ENCODE measurements around the gene POP7. TPM values are rescaled to one million over a fixed set of nuclear protein-coding genes. Genes with fewer than 3 reads are reported as not detected.
A peak's percentile ranks its signal among the peaks of the same experiment; 100 is the strongest.

Gene POP7
- total and polyA plus RNA-seq, 11 donors: 24.1 to 62.4 (median 29.7) TPM

DNA sequence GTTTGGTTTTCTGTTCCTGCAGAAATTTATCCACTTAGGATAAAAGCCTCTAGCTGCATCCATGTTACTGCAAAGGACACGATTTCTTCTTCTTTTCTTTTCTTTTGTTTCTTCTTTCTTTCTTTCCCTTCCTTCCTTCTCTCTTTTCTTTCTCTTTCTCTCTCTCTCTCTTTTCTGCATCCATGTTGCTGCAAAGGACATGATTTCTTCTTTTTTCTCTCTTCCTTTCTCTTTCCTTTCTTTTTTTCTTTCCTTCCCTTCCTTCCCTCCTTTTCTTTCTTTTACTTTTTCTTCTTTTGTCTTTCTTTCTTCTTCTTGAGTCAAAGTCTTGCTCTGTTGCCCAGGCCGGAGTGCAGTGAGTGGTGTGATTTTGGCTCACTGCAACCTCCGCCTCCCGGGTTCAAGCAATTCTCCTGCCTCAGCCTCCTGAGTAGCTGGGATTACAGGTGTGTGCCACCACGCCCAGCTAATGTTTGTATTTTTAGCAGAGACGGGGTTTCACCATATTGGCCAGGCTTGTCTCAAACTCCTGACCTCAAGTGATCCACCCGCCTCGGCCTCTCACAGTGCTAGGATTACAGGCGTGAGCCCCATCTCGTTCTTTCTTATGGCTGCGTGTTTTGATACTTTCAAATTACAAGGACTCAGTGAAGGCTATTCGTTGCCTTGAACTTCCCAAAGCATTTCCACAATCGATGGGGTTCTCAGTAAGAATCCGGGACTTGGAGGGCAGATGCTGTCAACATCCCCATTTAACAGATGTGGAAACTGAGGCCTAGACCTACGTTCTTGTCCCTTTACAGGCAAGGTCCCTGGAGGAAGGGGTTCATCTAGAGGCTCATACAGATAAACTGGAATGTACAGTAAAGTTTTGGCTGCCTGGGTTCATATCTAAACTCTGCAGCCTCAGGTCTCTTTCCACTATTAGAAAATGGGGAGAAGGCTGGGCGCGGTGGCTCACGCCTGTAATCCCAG is 34.3 kb upstream of the POP7 start:
- no peak overlapping the region for H3K27ac ChIP-seq
- WGBS, 4 donors: 91 to 93% (median 92%) methylated on average over 18 of the region's 18 CpGs
- peaks cover 0 to 5% (median 3%) of the 10 kb centered on the region in 9 donors for H3K36me3 ChIP-seq
- TF ChIP-seq, protein P1, sequence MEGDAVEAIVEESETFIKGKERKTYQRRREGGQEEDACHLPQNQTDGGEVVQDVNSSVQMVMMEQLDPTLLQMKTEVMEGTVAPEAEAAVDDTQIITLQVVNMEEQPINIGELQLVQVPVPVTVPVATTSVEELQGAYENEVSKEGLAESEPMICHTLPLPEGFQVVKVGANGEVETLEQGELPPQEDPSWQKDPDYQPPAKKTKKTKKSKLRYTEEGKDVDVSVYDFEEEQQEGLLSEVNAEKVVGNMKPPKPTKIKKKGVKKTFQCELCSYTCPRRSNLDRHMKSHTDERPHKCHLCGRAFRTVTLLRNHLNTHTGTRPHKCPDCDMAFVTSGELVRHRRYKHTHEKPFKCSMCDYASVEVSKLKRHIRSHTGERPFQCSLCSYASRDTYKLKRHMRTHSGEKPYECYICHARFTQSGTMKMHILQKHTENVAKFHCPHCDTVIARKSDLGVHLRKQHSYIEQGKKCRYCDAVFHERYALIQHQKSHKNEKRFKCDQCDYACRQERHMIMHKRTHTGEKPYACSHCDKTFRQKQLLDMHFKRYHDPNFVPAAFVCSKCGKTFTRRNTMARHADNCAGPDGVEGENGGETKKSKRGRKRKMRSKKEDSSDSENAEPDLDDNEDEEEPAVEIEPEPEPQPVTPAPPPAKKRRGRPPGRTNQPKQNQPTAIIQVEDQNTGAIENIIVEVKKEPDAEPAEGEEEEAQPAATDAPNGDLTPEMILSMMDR (IDR thresholded peaks at IDR 0.05): no peak
- TF ChIP-seq POLR2A (IDR thresholded peaks at IDR 0.05): no peak
- intact Hi-C loops (cut with DNase I): loop anchor here in 4 of 10 donors (2.0 to 10.0 kb wide), 5 partner anchors 44 to 87 kb away; partner anchors contain the start of genes FBXO24 (in 3 of the 4), LRCH4 (in 3 of the 4) and MOSPD3 (in 2 of the 4)
- no peaks in the 10 kb centered on the region for H3K9me3 ChIP-seq
- no peak overlapping the region for H3K4me3 ChIP-seq
- no peak for ATAC-seq
- no peak for DNase-seq
- H3K4me1 ChIP-seq: peaks cover 0 to 23% (median 10%) of the 10 kb centered on the region in 12 donors
- no peaks in the 10 kb centered on the region for H3K27me3 ChIP-seq

DNA sequence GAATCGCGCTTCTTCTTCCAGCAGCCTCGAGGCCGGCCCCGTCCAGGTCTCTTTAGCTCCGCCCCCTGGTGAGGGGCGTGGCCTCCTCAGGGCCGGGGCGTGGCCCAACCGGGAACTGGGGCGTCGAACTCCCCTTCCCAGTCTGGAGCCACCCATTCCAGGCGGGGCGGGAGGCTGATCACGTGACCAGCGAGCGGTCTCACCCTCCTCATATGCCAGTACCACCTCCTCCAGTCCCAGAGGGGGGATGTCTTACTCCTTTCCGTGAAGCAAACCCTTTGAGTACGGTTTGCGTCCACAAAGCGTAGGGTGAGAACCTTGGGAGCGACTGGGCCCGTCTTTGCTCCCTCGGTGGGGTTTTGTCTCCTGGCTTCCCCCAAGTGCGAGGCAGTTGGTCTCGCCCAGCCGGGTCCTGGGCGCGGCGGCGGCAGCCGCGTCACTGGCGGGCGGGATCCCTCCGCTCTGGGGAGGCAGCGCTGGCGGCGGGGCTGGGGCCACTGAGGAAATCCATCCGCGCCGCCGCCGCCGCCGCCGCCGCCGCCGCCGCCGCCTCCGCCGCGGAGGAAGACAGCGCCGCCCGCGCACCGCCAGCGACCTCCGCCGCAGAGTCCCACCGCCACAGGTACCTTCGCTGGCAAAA is 32.5 kb upstream of the POP7 start, which contains the start of gene GNB2:
GNB2 (plus strand) TSS at position 439 of the 640 bp plus-strand sequence. CDS start 2,526 bp downstream, outside the sequence.
- no peaks in the 10 kb centered on the region for H3K27me3 ChIP-seq
- H3K27ac ChIP-seq: peak within 1 kb of the TSS; percentile 88 to 100 (median 98)
- intact Hi-C loops (cut with DNase I): loop anchor here in 6 of 10 donors (1.0 to 10.0 kb wide), 8 partner anchors 46 to 89 kb away; partner anchors contain the start of genes FBXO24 (in 4 of the 6), LRCH4 (in 4 of the 6) and MOSPD3 (in 4 of the 6)
- peaks cover 0 to 23% (median 21%) of the 10 kb centered on the region in 9 donors for H3K36me3 ChIP-seq
- TF ChIP-seq, protein P1 (IDR thresholded peaks at IDR 0.05): no peak
- TF ChIP-seq POLR2A (IDR thresholded peaks at IDR 0.05): peak; percentile 34 to 77
- no peaks in the 10 kb centered on the region for H3K9me3 ChIP-seq
- H3K4me1 ChIP-seq: peaks cover 0 to 35% (median 12%) of the 10 kb centered on the region in 12 donors
- WGBS, 4 donors: 0 to 1% (median 0%) methylated on average over 21 to 65 of the region's 65 CpGs
- ATAC-seq: peak; percentile 89 to 96 (median 92)
- peak within 1 kb of the TSS; percentile 79 to 100 (median 96) for H3K4me3 ChIP-seq
- peak; percentile 99 to 100 (median 99) for DNase-seq

DNA sequence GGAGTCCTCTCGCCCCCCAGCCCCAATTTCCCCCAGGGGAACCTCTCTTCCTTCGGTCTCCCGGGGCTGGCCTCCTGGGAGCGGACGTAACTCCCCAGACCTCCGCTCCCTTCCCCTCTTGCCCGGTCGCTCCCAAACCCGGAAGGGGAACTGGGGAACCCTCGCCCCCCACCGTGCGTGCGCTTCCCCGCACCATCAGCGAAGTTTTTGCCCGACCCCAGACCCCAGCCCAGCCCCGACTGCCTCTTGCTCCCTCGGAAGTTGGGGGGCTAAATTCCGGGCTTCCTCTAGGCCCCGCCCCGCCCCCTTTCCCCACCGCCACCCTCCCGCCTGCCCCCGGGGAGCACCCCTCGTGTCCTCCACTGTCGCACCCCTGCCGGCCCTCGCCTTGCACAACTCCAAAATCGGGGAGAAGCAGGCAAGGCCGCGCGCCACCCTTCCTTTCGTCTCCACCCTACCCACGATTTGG is 31.9 kb upstream of the POP7 start:
- no peaks in the 10 kb centered on the region for H3K9me3 ChIP-seq
- intact Hi-C loops (cut with DNase I): loop anchor here in 6 of 10 donors (1.0 to 10.0 kb wide), 9 partner anchors 31 to 89 kb away; partner anchors contain the start of genes FBXO24 (in 4 of the 6), LRCH4 (in 4 of the 6) and MOSPD3 (in 4 of the 6)
- peak overlapping the region; percentile 88 to 100 (median 98) for H3K27ac ChIP-seq
- H3K4me3 ChIP-seq: peak overlapping the region; percentile 79 to 100 (median 96)
- peak in 4 of 5 donors; percentile 59 to 79 (median 62) for DNase-seq
- peaks cover 0 to 29% (median 26%) of the 10 kb centered on the region in 9 donors for H3K36me3 ChIP-seq
- peak in 2 of 4 donors; percentile 1 to 2 for ATAC-seq
- no peaks in the 10 kb centered on the region for H3K27me3 ChIP-seq
- H3K4me1 ChIP-seq: peaks cover 0 to 40% (median 12%) of the 10 kb centered on the region in 12 donors
- 1% methylated on average over 19 to 34 of the region's 34 CpGs for WGBS, 4 donors
- TF ChIP-seq, protein P1 (IDR thresholded peaks at IDR 0.05): no peak
- no peak for TF ChIP-seq POLR2A (IDR thresholded peaks at IDR 0.05)
